Measurements from ENCODE around the gene MYO1B.

MYO1B gene

DNA sequence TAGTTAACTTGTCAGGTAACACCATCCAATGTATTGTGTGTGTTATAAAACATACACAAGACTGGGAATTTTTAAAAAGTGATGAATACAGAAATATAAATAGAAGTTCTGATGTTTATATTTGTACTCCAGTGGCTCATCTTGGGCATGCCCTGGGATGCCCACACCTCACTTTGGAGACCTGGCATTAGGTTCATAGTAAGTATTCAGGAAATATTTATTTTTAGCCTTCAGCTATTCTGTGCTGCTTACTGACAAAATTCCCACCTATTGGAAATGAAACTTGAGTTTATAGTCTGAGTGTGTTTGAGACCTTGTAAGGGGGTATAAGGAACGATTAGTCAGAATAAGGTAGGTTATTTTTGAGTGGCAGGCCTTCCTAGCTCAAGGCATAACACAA lies 67.5 kb downstream of the MYO1B start:
- Histone ChIP-seq H3K9me3 (ENCODE audit: insufficient read depth, low read depth, low read length) (no peaks in the 10 kb centered on the region), H3K36me3 (ENCODE audit: insufficient read depth, low read length) (no peaks in the 10 kb centered on the region), H3K27me3 (ENCODE audit: insufficient read depth, low read length, poor library complexity, severe bottlenecking) (no peaks in the 10 kb centered on the region), H4K20me1 (ENCODE audit: insufficient read depth, low read length, poor library complexity, severe bottlenecking) (no peaks in the 10 kb centered on the region), H3K79me2 (ENCODE audit: insufficient read depth, low read length) (peaks cover 41% of the 10 kb centered on the region; the same call in 1 of the 2 replicates), H3F3A (ENCODE audit: low read depth) (no peaks in the 10 kb centered on the region), H3K4me3 (ENCODE audit: low read length, poor library complexity, severe bottlenecking) (no peak overlapping the region), H3K4me2 (ENCODE audit: low read depth, low read length, poor library complexity, severe bottlenecking) (no peak overlapping the region), H2AFZ (ENCODE audit: low read length) (no peak overlapping the region), H3K9me2 (replicated peaks; ENCODE audit: low read depth, low read length) (no peaks in the 10 kb centered on the region), H3K4me1 (ENCODE audit: insufficient read depth, low read length, poor library complexity, severe bottlenecking) (peaks cover 1% of the 10 kb centered on the region), H3K9ac (ENCODE audit: low read depth, low read length, poor library complexity, severe bottlenecking) (no peak overlapping the region)
- no peak for TF ChIP-seq EZH2phosphoT487 (IDR thresholded peaks at IDR 0.05; ENCODE audit: borderline replicate concordance)
- TF ChIP-seq, protein P1, sequence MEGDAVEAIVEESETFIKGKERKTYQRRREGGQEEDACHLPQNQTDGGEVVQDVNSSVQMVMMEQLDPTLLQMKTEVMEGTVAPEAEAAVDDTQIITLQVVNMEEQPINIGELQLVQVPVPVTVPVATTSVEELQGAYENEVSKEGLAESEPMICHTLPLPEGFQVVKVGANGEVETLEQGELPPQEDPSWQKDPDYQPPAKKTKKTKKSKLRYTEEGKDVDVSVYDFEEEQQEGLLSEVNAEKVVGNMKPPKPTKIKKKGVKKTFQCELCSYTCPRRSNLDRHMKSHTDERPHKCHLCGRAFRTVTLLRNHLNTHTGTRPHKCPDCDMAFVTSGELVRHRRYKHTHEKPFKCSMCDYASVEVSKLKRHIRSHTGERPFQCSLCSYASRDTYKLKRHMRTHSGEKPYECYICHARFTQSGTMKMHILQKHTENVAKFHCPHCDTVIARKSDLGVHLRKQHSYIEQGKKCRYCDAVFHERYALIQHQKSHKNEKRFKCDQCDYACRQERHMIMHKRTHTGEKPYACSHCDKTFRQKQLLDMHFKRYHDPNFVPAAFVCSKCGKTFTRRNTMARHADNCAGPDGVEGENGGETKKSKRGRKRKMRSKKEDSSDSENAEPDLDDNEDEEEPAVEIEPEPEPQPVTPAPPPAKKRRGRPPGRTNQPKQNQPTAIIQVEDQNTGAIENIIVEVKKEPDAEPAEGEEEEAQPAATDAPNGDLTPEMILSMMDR (conservative IDR thresholded peaks at IDR 0.05; ENCODE audit: low read length), result no peak

DNA sequence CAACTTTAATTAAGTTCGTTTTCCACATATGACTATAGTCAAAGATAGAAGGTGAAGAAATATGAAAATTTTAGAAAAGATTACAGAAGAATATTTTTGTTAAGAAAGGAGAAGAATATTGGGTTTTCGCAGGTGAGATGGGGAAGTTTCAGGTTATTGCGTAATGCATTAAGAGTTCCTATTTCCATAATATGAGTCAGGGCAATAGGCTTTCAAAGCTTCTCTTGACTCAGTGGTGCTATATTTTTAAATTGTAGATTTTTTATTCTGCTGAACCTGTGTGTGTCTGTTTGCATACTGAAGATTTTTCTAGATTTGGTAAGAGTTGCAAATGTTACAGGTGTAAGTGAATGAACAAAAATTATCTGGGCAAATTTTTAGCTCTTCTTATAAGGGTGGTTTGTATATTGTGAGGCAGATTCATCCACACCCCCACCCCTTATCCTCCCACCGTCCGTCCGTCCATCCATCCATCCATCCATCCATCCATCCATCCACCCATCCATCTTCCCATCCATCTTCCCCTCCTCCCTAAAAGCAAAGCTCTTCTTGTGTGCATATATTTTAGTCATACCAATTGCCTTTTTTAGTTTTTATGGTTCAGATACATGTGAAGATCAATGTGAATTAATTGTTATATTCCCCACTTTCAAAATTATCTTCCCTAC lies 69.6 kb downstream of the MYO1B start:
- Histone ChIP-seq H3K4me2 (ENCODE audit: low read depth, low read length, poor library complexity, severe bottlenecking) (no peak overlapping the region), H3K9me2 (replicated peaks; ENCODE audit: low read depth, low read length) (no peaks in the 10 kb centered on the region), H4K20me1 (ENCODE audit: insufficient read depth, low read length, poor library complexity, severe bottlenecking) (no peaks in the 10 kb centered on the region), H3K36me3 (ENCODE audit: insufficient read depth, low read length) (no peaks in the 10 kb centered on the region), H3K79me2 (ENCODE audit: insufficient read depth, low read length) (peaks cover 60% of the 10 kb centered on the region; the same call in 1 of the 2 replicates), H3K9me3 (ENCODE audit: insufficient read depth, low read depth, low read length) (no peaks in the 10 kb centered on the region), H3K4me3 (ENCODE audit: low read length, poor library complexity, severe bottlenecking) (no peak overlapping the region), H3K9ac (ENCODE audit: low read depth, low read length, poor library complexity, severe bottlenecking) (no peak overlapping the region), H3F3A (ENCODE audit: low read depth) (no peaks in the 10 kb centered on the region), H2AFZ (ENCODE audit: low read length) (no peak overlapping the region), H3K4me1 (ENCODE audit: insufficient read depth, low read length, poor library complexity, severe bottlenecking) (peaks cover 17% of the 10 kb centered on the region), H3K27me3 (ENCODE audit: insufficient read depth, low read length, poor library complexity, severe bottlenecking) (no peaks in the 10 kb centered on the region)
- no peak for TF ChIP-seq EZH2phosphoT487 (IDR thresholded peaks at IDR 0.05; ENCODE audit: borderline replicate concordance)
- TF ChIP-seq, protein P1 (conservative IDR thresholded peaks at IDR 0.05; ENCODE audit: low read length), result no peak

- Histone ChIP-seq H3K9ac (ENCODE audit: low read depth, low read length, poor library complexity, severe bottlenecking) (no peak overlapping the region), H4K20me1 (ENCODE audit: insufficient read depth, low read length, poor library complexity, severe bottlenecking) (no peaks in the 10 kb centered on the region), H3K36me3 (ENCODE audit: insufficient read depth, low read length) (no peaks in the 10 kb centered on the region), H3K9me2 (replicated peaks; ENCODE audit: low read depth, low read length) (no peaks in the 10 kb centered on the region), H3K79me2 (ENCODE audit: insufficient read depth, low read length) (peaks cover 59% of the 10 kb centered on the region; the same call in 1 of the 2 replicates), H2AFZ (ENCODE audit: low read length) (no peak overlapping the region), H3K4me3 (ENCODE audit: low read length, poor library complexity, severe bottlenecking) (no peak overlapping the region), H3K9me3 (ENCODE audit: insufficient read depth, low read depth, low read length) (no peaks in the 10 kb centered on the region), H3K4me1 (ENCODE audit: insufficient read depth, low read length, poor library complexity, severe bottlenecking) (peaks cover 17% of the 10 kb centered on the region), H3K27me3 (ENCODE audit: insufficient read depth, low read length, poor library complexity, severe bottlenecking) (no peaks in the 10 kb centered on the region), H3K4me2 (ENCODE audit: low read depth, low read length, poor library complexity, severe bottlenecking) (no peak overlapping the region), H3F3A (ENCODE audit: low read depth) (no peaks in the 10 kb centered on the region)
- TF ChIP-seq, protein P1 (conservative IDR thresholded peaks at IDR 0.05; ENCODE audit: low read length), result no peak
- TF ChIP-seq EZH2phosphoT487 (IDR thresholded peaks at IDR 0.05; ENCODE audit: borderline replicate concordance), result no peak
Measured at GRCh38 chr2:191315365-191315752, 70.2 kb downstream of the MYO1B start.

Measured in Loucy (cell line).